ENCODE data around the gene CIC. TPM values are rescaled to one million over a fixed set of nuclear protein-coding genes. Genes with fewer than 3 reads are reported as not detected.
A peak's percentile ranks its signal among the peaks of the same experiment; 100 is the strongest.

The CIC gene
- total and polyA plus RNA-seq, 9 of the 15 experiments (the other 6 are each of a cell fraction or from before 2014, with no cell fraction given), result 0.07 to 44.7 (median 8.6) TPM

- TF ChIP-seq FIP1L1 (IDR thresholded peaks at IDR 0.05; ENCODE audit: low read depth, low read length, poor library complexity, severe bottlenecking) (no peak), HDAC2 (IDR thresholded peaks at IDR 0.05) (peak; percentile 84), SREBF2 (CRISPR knock-in tag; IDR thresholded peaks at IDR 0.05) (no peak), NFRKB (IDR thresholded peaks at IDR 0.05; ENCODE audit: low read depth) (no peak), UBTF (IDR thresholded peaks at IDR 0.05; ENCODE audit: borderline replicate concordance in 1 of 2, low read depth in 2 of 2, low read length in 2 of 2) (no peak), NFIC (IDR thresholded peaks at IDR 0.05) (no peak), TCFL5 (CRISPR knock-in tag; conservative IDR thresholded peaks at IDR 0.05) (no peak), HNRNPL (IDR thresholded peaks at IDR 0.05; ENCODE audit: low read depth, low read length) (no peak), BRD9 (IDR thresholded peaks at IDR 0.05; ENCODE audit: low read depth, partially characterized antibody) (no peak), IFI16 (CRISPR knock-in tag; IDR thresholded peaks at IDR 0.05) (no peak), RBFOX2 (IDR thresholded peaks at IDR 0.05; ENCODE audit: low read depth, low read length) (no peak), GABPB2 (CRISPR knock-in tag; conservative IDR thresholded peaks at IDR 0.05) (no peak), THRAP3 (IDR thresholded peaks at IDR 0.05; ENCODE audit: borderline replicate concordance) (no peak), ZNF133 (CRISPR knock-in tag; IDR thresholded peaks at IDR 0.05) (no peak), PRDM10 (IDR thresholded peaks at IDR 0.05; ENCODE audit: partially characterized antibody) (no peak), CREB5 (CRISPR knock-in tag; IDR thresholded peaks at IDR 0.05) (no peak), RFX1 (IDR thresholded peaks at IDR 0.05) (no peak), PTRF (tag; IDR thresholded peaks at IDR 0.05) (no peak), HIVEP1 (CRISPR knock-in tag; IDR thresholded peaks at IDR 0.05) (0 out of 2 replicates have a peak, but pooled peaks have one; percentile 27), CTBP1 (IDR thresholded peaks at IDR 0.05; ENCODE audit: borderline replicate concordance) (peak; percentile 60; the same call in 1 of the 2 replicates), POLR3A (IDR thresholded peaks at IDR 0.05; ENCODE audit: borderline replicate concordance, extremely low read depth, insufficient read depth, insufficient read length) (no peak), TSC22D4 (tag; IDR thresholded peaks at IDR 0.05) (no peak)
Observed at GRCh38 chr19:42324655-42325307, 55.7 kb downstream of the CIC start (continued).
